Keratinocyte (primary cell): ENCODE data around the gene CEP63. TPM values are rescaled to one million over a fixed set of nuclear protein-coding genes. Genes with fewer than 3 reads are reported as not detected.

Experiments
- DNase-seq: peaks from one replicate; pipeline ENCODE4 v3.0.0-alpha.2; 2011; ENCODE audit warnings: low read depth, missing footprints, low spot score
- FAIRE-seq: peaks from 2 replicates; lab custom pipeline; 2011; peaks lifted over from hg19 to GRCh38; lab: Jason Lieb, UNC
- H2AFZ ChIP-seq: 2 replicates; pipeline ENCODE4 v1.6.0; 2012; ENCODE audit warnings: low read length, control low read depth, inconsistent platforms; ENCODE audit not compliant: control insufficient read depth
- H3K27ac ChIP-seq: 2 replicates; pipeline ENCODE4 v1.5.1; 2011; ENCODE audit warnings: low read length; ENCODE audit not compliant: control insufficient read depth, insufficient read depth
- H3K27me3 ChIP-seq: 3 replicates; pipeline ENCODE4 v1.6.0; 2011; ENCODE audit warnings: low read length; ENCODE audit not compliant: control insufficient read depth, insufficient read depth; ENCODE audit errors: extremely low read depth
- H3K36me3 ChIP-seq, 2 experiments: 2 replicates in 1 of 2; 3 replicates in 1 of 2; pipeline ENCODE4 v1.5.1; 2011; ENCODE audit warnings: low read length in 2 of 2, mild to moderate bottlenecking in 1 of 2; ENCODE audit not compliant: control insufficient read depth in 2 of 2, insufficient read depth in 2 of 2; ENCODE audit errors: extremely low read depth in 1 of 2
- H3K4me1 ChIP-seq: 3 replicates; pipeline ENCODE4 v1.5.1; 2011; ENCODE audit warnings: low read length; ENCODE audit not compliant: control insufficient read depth, insufficient read depth; ENCODE audit errors: extremely low read depth
- H3K4me2 ChIP-seq: 3 replicates; pipeline ENCODE4 v1.6.0; 2011; ENCODE audit warnings: low read depth, low read length; ENCODE audit not compliant: control insufficient read depth, insufficient read depth; ENCODE audit errors: extremely low read depth
- H3K4me3 ChIP-seq, 3 experiments: fragments of 200-600 bp in 1 of 3; sonication (generic) in 1 of 3; 2 replicates in 2 of 3; 3 replicates in 1 of 3; pipeline ENCODE4 v1.5.1; 2011 to 2016; ENCODE audit warnings: low read length in 3 of 3, mild to moderate bottlenecking in 3 of 3, control low read depth in 2 of 3, inconsistent platforms in 1 of 3, low read depth in 1 of 3, mixed read lengths in 1 of 3, mixed run types in 1 of 3, moderate library complexity in 1 of 3; ENCODE audit not compliant: control insufficient read depth in 2 of 3, insufficient read depth in 2 of 3; ENCODE audit errors: extremely low read depth in 1 of 3
- H3K79me2 ChIP-seq: 2 replicates; pipeline ENCODE4 v1.6.0; 2012; ENCODE audit warnings: low read length; ENCODE audit not compliant: control insufficient read depth, insufficient read depth
- H3K9ac ChIP-seq: 3 replicates; pipeline ENCODE4 v1.6.0; 2011; ENCODE audit warnings: low read length; ENCODE audit not compliant: control insufficient read depth, insufficient read depth; ENCODE audit errors: extremely low read depth
- H3K9me1 ChIP-seq: 3 replicates; pipeline ENCODE4 v1.6.0; 2011; ENCODE audit warnings: low read length; ENCODE audit not compliant: control insufficient read depth, insufficient read depth; ENCODE audit errors: extremely low read depth
- H3K9me3 ChIP-seq: 2 replicates; pipeline ENCODE4 v1.5.1; 2012; ENCODE audit warnings: low read depth, low read length; ENCODE audit not compliant: control insufficient read depth
- H4K20me1 ChIP-seq: 3 replicates; pipeline ENCODE4 v1.6.0; 2011; ENCODE audit warnings: low read length; ENCODE audit not compliant: control insufficient read depth, insufficient read depth; ENCODE audit errors: extremely low read depth
- CTCF ChIP-seq, 3 experiments: IDR thresholded peaks in 1 of 3; conservative IDR thresholded peaks in 1 of 3; optimal IDR thresholded peaks in 1 of 3; 2 replicates in 2 of 3; 3 replicates in 1 of 3; pipeline versions ENCODE3 to v1.5.1; 2011; ENCODE audit warnings: low read length in 3 of 3, mild to moderate bottlenecking in 3 of 3, moderate library complexity in 2 of 3, control low read depth in 1 of 3, inconsistent platforms in 1 of 3; ENCODE audit not compliant: insufficient read depth in 2 of 3; ENCODE audit errors: extremely low read depth in 1 of 3
- EZH2 ChIP-seq: IDR thresholded peaks from one replicate; pipeline ENCODE4 v1.6.1; 2012; ENCODE audit warnings: inconsistent platforms, mild to moderate bottlenecking, low read length, moderate library complexity
- dilution Hi-C: fragments of 300-500 bp; cut with MboI; formaldehyde crosslinking; loops from one replicate; pipeline ENCODE4 v1.7.0; 2020; ENCODE audit warnings: low sequenced_read_pairs; ENCODE audit not compliant: extremely low pct_ligation_motif_present
- polyA plus RNA-seq, 5 experiments: library from polyadenylated mRNA; depleted of rRNA in 3 of 5; stranded (reverse) in 3 of 5; stranded (forward) in 1 of 5; unstranded in 1 of 5; fragments of >200 nt; gene quantifications; 1 replicate in 1 of 5; 2 replicates in 3 of 5; 3 replicates in 1 of 5; pipeline versions ENCODE4 v1.2.1 to v1.2.3, GENCODE V29; 2011 to 2012; ENCODE audit warnings: missing spikeins in 2 of 5, low read depth in 1 of 5, low replicate concordance in 1 of 5

The CEP63 gene
- polyA plus RNA-seq, 1 donor (not counting 4 experiments of a cell fraction or from before 2014, with no cell fraction given) = 10.1 TPM

- Histone ChIP-seq H2AFZ (no peak overlapping the region), H4K20me1 (no peaks in the 10 kb centered on the region), H3K4me3 (no peak overlapping the region), H3K9ac (no peak overlapping the region), H3K9me1 (no peaks in the 10 kb centered on the region), H3K79me2 (no peaks in the 10 kb centered on the region), H3K27ac (no peak overlapping the region), H3K9me3 (no peaks in the 10 kb centered on the region), H3K4me2 (no peak overlapping the region), H3K27me3 (no peaks in the 10 kb centered on the region), H3K36me3 (peaks cover 4 to 6% of the 10 kb centered on the region in 2 experiments), H3K4me1 (no peaks in the 10 kb centered on the region)
- no peak for DNase-seq
- TF ChIP-seq CTCF (optimal IDR thresholded peaks at IDR 0.05 in 1 of 3, IDR thresholded peaks at IDR 0.05 in 1 of 3, conservative IDR thresholded peaks at IDR 0.05 in 1 of 3; ENCODE audit: extremely low read depth in 1 of 3, insufficient read depth in 2 of 3, low read length in 3 of 3) (no peak), EZH2 (no peak)
- dilution Hi-C loops = no loop called here
- FAIRE-seq = no peak
Measured at GRCh38 chr3:134545818-134546217, 60.0 kb downstream of the CEP63 start.

DNA sequence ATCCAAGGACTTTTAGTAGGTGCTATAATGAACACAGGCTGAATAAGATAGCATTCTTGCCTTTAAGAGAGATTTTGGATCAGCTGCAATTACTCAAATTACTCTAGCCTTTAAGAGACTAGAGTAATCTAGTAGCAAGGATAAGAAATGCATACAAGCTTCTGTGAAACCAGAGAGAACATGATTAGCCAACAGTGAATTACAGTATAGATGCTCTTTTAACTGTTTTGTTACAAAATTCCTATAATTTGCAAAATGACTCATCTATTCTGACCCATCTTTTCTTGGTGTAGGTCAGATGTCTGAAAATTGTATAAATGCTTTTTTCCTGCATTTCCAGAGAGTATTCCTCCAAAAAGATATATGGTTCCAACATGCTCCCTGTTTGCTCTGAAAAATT, 66.9 kb downstream of the CEP63 start:
- dilution Hi-C loops = no loop called here
- no peaks in the 10 kb centered on the region for H3K9me3 ChIP-seq
- H3K79me2 ChIP-seq = no peaks in the 10 kb centered on the region
- FAIRE-seq = no peak
- TF ChIP-seq EZH2 = no peak
- TF ChIP-seq CTCF (optimal IDR thresholded peaks at IDR 0.05 in 1 of 3, IDR thresholded peaks at IDR 0.05 in 1 of 3, conservative IDR thresholded peaks at IDR 0.05 in 1 of 3; ENCODE audit: extremely low read depth in 1 of 3, insufficient read depth in 2 of 3, low read length in 3 of 3) = no peak
- peaks cover 4 to 9% of the 10 kb centered on the region in 2 experiments for H3K36me3 ChIP-seq
- H3K4me1 ChIP-seq = no peaks in the 10 kb centered on the region
- H3K9me1 ChIP-seq = no peaks in the 10 kb centered on the region
- H3K27me3 ChIP-seq = no peaks in the 10 kb centered on the region
- H4K20me1 ChIP-seq = no peaks in the 10 kb centered on the region
- DNase-seq = no peak
- no peak overlapping the region for H2AFZ ChIP-seq
- no peak overlapping the region for H3K27ac ChIP-seq
- no peak overlapping the region for H3K4me2 ChIP-seq
- no peak overlapping the region for H3K4me3 ChIP-seq
- H3K9ac ChIP-seq = no peak overlapping the region
